HepG2 (cell line): Measurements from ENCODE around the gene GRK5. TPM values are rescaled to one million over a fixed set of nuclear protein-coding genes. Genes with fewer than 3 reads are reported as not detected.

Experiments
- JARID2 ChIP-seq: sonication (generic); formaldehyde crosslinking; IDR thresholded peaks from 2 replicates; pipeline ENCODE4 v1.8.1; 2023; ENCODE audit warnings: missing genetic modification reagents, inconsistent platforms; ENCODE audit not compliant: insufficient replicate concordance
- MTA1 ChIP-seq: sonication (generic); formaldehyde crosslinking; IDR thresholded peaks from 2 replicates; pipeline ENCODE4 v1.4.0; 2020; ENCODE audit warnings: missing genetic modification reagents, mild to moderate bottlenecking, borderline replicate concordance
- PCBP1 ChIP-seq: fragments of 200-400 bp; formaldehyde crosslinking; IDR thresholded peaks from 2 replicates; pipeline ENCODE4 v1.6.1; 2017; ENCODE audit warnings: mild to moderate bottlenecking, low read depth, low read length, borderline replicate concordance
- POLR2AphosphoS5 ChIP-seq: IDR thresholded peaks from 2 replicates; pipeline ENCODE4 v1.6.1; 2012; ENCODE audit warnings: low read depth, low read length
- TCF12 ChIP-seq, 2 experiments: fragments of 450-650 bp in 1 of 2; sonication (generic) in 1 of 2; formaldehyde crosslinking in 1 of 2; IDR thresholded peaks; 2 replicates each; pipeline versions ENCODE4 v1.6.1 to v1.8.0; 2017 to 2022; ENCODE audit warnings: antibody characterized with exemption in 1 of 2, mild to moderate bottlenecking in 1 of 2, missing genetic modification reagents in 1 of 2, moderate library complexity in 1 of 2
- U2AF1 ChIP-seq: fragments of 200-400 bp; formaldehyde crosslinking; optimal IDR thresholded peaks from 2 replicates; pipeline ENCODE3; 2017; ENCODE audit warnings: mild to moderate bottlenecking, low read depth, low read length
- ZBTB7A ChIP-seq: sonication (generic); formaldehyde crosslinking; IDR thresholded peaks from 2 replicates; pipeline ENCODE4 v1.8.0; 2022; ENCODE audit warnings: mild to moderate bottlenecking, missing genetic modification reagents
- ZFAT ChIP-seq: sonication (generic); formaldehyde crosslinking; conservative IDR thresholded peaks from 2 replicates; pipeline ENCODE4 v1.8.1; 2023; ENCODE audit warnings: missing genetic modification reagents, inconsistent platforms
- ZNF17 ChIP-seq: sonication (generic); formaldehyde crosslinking; IDR thresholded peaks from 2 replicates; pipeline ENCODE4 v1.5.0; 2020; ENCODE audit warnings: mild to moderate bottlenecking, missing genetic modification reagents
- ZNF354B ChIP-seq: sonication (generic); formaldehyde crosslinking; IDR thresholded peaks from 2 replicates; pipeline ENCODE4 v1.8.0; 2022; ENCODE audit warnings: mild to moderate bottlenecking, missing genetic modification reagents
- ZNF382 ChIP-seq: sonication (generic); formaldehyde crosslinking; IDR thresholded peaks from 2 replicates; pipeline ENCODE4 v1.5.0; 2020; ENCODE audit warnings: missing genetic modification reagents, mild to moderate bottlenecking, borderline replicate concordance
- ZNF557 ChIP-seq: sonication (generic); formaldehyde crosslinking; IDR thresholded peaks from 2 replicates; pipeline ENCODE4 v1.4.0; 2020; ENCODE audit warnings: missing genetic modification reagents
- ZNF672 ChIP-seq: sonication (generic); formaldehyde crosslinking; IDR thresholded peaks from 2 replicates; pipeline ENCODE4 v1.8.1; 2022; ENCODE audit warnings: missing genetic modification reagents
- ZNF773 ChIP-seq: sonication (generic); formaldehyde crosslinking; IDR thresholded peaks from 2 replicates; pipeline ENCODE4 v1.4.0; 2020; ENCODE audit warnings: missing genetic modification reagents, borderline replicate concordance
- ZNF788 ChIP-seq: sonication (generic); formaldehyde crosslinking; IDR thresholded peaks from 2 replicates; pipeline ENCODE4 v1.5.0; 2020; ENCODE audit warnings: mild to moderate bottlenecking, missing genetic modification reagents, borderline replicate concordance
- ZNF792 ChIP-seq: IDR thresholded peaks from 2 replicates; pipeline ENCODE4 v1.6.1; 2016
- ZNF839 ChIP-seq: sonication (generic); formaldehyde crosslinking; IDR thresholded peaks from 2 replicates; pipeline ENCODE4 v1.4.0; 2020; ENCODE audit warnings: missing genetic modification reagents, mild to moderate bottlenecking, borderline replicate concordance
- ZNF891 ChIP-seq: sonication (generic); formaldehyde crosslinking; IDR thresholded peaks from 2 replicates; pipeline ENCODE4 v1.5.0; 2020; ENCODE audit warnings: mild to moderate bottlenecking, missing genetic modification reagents
- polyA plus RNA-seq, 8 experiments: library from polyadenylated mRNA; depleted of rRNA in 3 of 8; stranded (reverse) in 7 of 8; unstranded in 1 of 8; fragments of >200 nt; fragmentation: Illumina TruSeq in 4 of 8; extraction: Trizol in 4 of 8; gene quantifications; 2 replicates each; pipeline versions ENCODE4 v1.2.1 to v1.2.3, GENCODE V29; 2011 to 2016; ENCODE audit warnings: low read depth in 4 of 8, missing spikeins in 1 of 8, mixed read lengths in 1 of 8; ENCODE audit not compliant: insufficient read depth in 1 of 8
- total RNA-seq, 5 experiments: library from RNA; depleted of rRNA; stranded (reverse); fragments of >200 nt; fragmentation: Illumina TruSeq; extraction: Trizol; gene quantifications; 2 replicates each; pipeline ENCODE4 v1.2.3, GENCODE V29; 2016; ENCODE audit warnings: low read depth in 1 of 5
- TF ChIP-seq, protein P1 (sequence below): sonication (generic); formaldehyde crosslinking; IDR thresholded peaks from 2 replicates; pipeline ENCODE4 v1.5.0; 2020; ENCODE audit warnings: missing genetic modification reagents
- TF ChIP-seq, protein P2 (sequence below): sonication (generic); formaldehyde crosslinking; IDR thresholded peaks from 2 replicates; pipeline ENCODE4 v1.5.0; 2020; ENCODE audit warnings: missing genetic modification reagents
- TF ChIP-seq, protein P3 (sequence below): sonication (generic); formaldehyde crosslinking; IDR thresholded peaks from 2 replicates; pipeline ENCODE4 v1.9.0; 2022; ENCODE audit warnings: low read depth, missing genetic modification reagents

Gene GRK5
- total and polyA plus RNA-seq, 2 of the 13 experiments (the other 11 are each of a cell fraction or from before 2014, with no cell fraction given), result 10.4 to 12.6 TPM

DNA sequence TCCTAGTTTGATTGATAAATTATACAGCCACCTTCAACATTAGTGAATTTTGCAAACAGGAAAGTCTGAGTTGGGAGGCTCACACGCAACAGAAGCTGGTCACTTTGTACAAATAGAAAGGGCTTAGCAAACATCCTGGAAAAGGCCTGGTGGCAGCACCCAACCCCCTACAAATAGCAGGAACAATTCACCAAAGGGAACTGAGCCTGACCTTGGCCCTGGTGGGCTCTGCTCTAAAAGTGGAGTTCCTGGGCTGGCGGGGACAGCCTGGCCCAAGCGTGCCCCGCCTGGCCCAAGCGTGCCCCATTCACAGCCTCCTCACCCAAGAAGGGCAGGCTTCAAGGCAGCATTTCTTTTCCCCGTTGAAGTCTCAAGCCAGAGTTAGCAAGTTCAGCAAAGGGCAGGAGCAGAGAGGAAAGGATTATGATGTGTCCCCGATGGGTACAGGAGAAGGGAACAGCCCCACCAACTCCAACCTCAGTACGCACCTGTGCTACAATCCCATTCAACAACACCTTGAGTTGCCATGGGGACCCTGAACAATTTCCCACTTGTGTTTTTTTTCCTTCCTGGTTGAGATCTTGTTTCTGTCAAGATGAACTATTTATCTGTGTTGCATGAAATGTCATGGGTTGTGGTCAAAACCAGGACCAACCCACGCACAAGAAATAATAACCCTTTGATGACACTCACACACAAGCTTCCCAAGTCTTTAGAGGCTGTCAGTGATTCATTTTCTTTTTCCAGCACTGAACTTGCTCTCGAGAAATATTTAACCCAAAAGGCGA lies 291.7 kb downstream of the GRK5 start (continued):
- TF ChIP-seq ZNF672 (CRISPR knock-in tag), result no peak
- no peak for TF ChIP-seq U2AF1
- no peak for TF ChIP-seq ZNF17
- no peak for TF ChIP-seq ZNF839
- TF ChIP-seq, protein P1, sequence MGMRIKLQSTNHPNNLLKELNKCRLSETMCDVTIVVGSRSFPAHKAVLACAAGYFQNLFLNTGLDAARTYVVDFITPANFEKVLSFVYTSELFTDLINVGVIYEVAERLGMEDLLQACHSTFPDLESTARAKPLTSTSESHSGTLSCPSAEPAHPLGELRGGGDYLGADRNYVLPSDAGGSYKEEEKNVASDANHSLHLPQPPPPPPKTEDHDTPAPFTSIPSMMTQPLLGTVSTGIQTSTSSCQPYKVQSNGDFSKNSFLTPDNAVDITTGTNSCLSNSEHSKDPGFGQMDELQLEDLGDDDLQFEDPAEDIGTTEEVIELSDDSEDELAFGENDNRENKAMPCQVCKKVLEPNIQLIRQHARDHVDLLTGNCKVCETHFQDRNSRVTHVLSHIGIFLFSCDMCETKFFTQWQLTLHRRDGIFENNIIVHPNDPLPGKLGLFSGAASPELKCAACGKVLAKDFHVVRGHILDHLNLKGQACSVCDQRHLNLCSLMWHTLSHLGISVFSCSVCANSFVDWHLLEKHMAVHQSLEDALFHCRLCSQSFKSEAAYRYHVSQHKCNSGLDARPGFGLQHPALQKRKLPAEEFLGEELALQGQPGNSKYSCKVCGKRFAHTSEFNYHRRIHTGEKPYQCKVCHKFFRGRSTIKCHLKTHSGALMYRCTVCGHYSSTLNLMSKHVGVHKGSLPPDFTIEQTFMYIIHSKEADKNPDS, result no peak
- no peak for TF ChIP-seq ZFAT (CRISPR knock-in tag)
- no peak for TF ChIP-seq JARID2 (CRISPR knock-in tag)
- no peak for TF ChIP-seq ZNF382
- TF ChIP-seq, protein P2, sequence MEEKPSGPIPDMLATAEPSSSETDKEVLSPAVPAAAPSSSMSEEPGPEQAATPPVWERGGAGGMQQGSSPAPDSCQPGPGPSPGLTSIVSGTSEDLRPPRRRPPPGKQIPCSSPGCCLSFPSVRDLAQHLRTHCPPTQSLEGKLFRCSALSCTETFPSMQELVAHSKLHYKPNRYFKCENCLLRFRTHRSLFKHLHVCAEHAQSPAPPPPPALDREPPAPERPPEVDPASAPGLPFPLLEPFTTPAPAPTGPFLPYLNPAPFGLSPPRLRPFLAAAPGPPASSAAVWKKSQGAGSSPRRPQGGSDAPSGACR (CRISPR knock-in tag), result no peak; the same call in 1 of the 2 replicates
- TF ChIP-seq TCF12 (IDR thresholded peaks at IDR 0.05), result no peak
- no peak for TF ChIP-seq TCF12 (CRISPR knock-in tag; IDR thresholded peaks at IDR 0.05)
- TF ChIP-seq ZNF788 (CRISPR knock-in tag), result peak; percentile 59; the same call in 1 of the 2 replicates
- no peak for TF ChIP-seq ZNF891 (CRISPR knock-in tag)
- TF ChIP-seq POLR2AphosphoS5, result no peak
- peak; percentile 85; the same call in 1 of the 2 replicates for TF ChIP-seq ZNF792 (CRISPR knock-in tag)
- TF ChIP-seq ZNF557, result peak; percentile 65; the same call in 1 of the 2 replicates
- TF ChIP-seq MTA1 (CRISPR knock-in tag), result peak; percentile 69; the same call in 1 of the 2 replicates
- TF ChIP-seq ZNF354B (CRISPR knock-in tag), result no peak
- TF ChIP-seq, protein P3, sequence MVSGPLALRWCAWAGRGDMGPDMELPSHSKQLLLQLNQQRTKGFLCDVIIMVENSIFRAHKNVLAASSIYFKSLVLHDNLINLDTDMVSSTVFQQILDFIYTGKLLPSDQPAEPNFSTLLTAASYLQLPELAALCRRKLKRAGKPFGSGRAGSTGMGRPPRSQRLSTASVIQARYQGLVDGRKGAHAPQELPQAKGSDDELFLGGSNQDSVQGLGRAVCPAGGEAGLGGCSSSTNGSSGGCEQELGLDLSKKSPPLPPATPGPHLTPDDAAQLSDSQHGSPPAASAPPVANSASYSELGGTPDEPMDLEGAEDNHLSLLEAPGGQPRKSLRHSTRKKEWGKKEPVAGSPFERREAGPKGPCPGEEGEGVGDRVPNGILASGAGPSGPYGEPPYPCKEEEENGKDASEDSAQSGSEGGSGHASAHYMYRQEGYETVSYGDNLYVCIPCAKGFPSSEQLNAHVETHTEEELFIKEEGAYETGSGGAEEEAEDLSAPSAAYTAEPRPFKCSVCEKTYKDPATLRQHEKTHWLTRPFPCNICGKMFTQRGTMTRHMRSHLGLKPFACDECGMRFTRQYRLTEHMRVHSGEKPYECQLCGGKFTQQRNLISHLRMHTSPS (CRISPR knock-in tag), result peak; percentile 91
- TF ChIP-seq ZBTB7A (CRISPR knock-in tag), result no peak
- TF ChIP-seq PCBP1, result no peak
- no peak for TF ChIP-seq ZNF773 (CRISPR knock-in tag)
